ENCODE measurements around the gene TEX29.

TEX29 gene

GRCh38 chr13:111319521-111319920 lies 921 bp upstream of the TEX29 start:
- Histone ChIP-seq H3K9me3 (ENCODE audit: severe bottlenecking) (no peaks in the 10 kb centered on the region), H3K27me3 (ENCODE audit: insufficient read depth, low read depth, severe bottlenecking) (peaks cover 93% of the 10 kb centered on the region), H3K36me3 (no peaks in the 10 kb centered on the region), H3K27ac (no peak overlapping the region), H3K4me3 (ENCODE audit: low read depth, low read length) (no peak overlapping the region)
- TF ChIP-seq CTCF (IDR thresholded peaks at IDR 0.05; ENCODE audit: low read depth, low read length) = no peak
- DNase-seq = no peak

- Histone ChIP-seq H3K9me3 (ENCODE audit: severe bottlenecking) (no peaks in the 10 kb centered on the region), H3K36me3 (no peaks in the 10 kb centered on the region), H3K27me3 (ENCODE audit: insufficient read depth, low read depth, severe bottlenecking) (peaks cover 92% of the 10 kb centered on the region), H3K27ac (no peak overlapping the region), H3K4me3 (ENCODE audit: low read depth, low read length) (no peak overlapping the region)
- no peak for DNase-seq
- no peak for TF ChIP-seq CTCF (IDR thresholded peaks at IDR 0.05; ENCODE audit: low read depth, low read length)
These were observed 1.8 kb downstream of the TEX29 start for GRCh38 chr13:111322001-111322915.

- no peak for TF ChIP-seq CTCF (IDR thresholded peaks at IDR 0.05; ENCODE audit: low read depth, low read length)
- peaks cover 92% of the 10 kb centered on the region for H3K27me3 ChIP-seq (ENCODE audit: insufficient read depth, low read depth, severe bottlenecking)
- H3K27ac ChIP-seq = no peak overlapping the region
- no peak overlapping the region for H3K4me3 ChIP-seq (ENCODE audit: low read depth, low read length)
- no peaks in the 10 kb centered on the region for H3K9me3 ChIP-seq (ENCODE audit: severe bottlenecking)
- no peaks in the 10 kb centered on the region for H3K36me3 ChIP-seq
- DNase-seq = no peak
These were observed 2.5 kb downstream of the TEX29 start for GRCh38 chr13:111322916-111323331.

GRCh38 chr13:111323549-111323948 lies 3.1 kb downstream of the TEX29 start:
- H3K4me3 ChIP-seq (ENCODE audit: low read depth, low read length) = no peak overlapping the region
- no peaks in the 10 kb centered on the region for H3K9me3 ChIP-seq (ENCODE audit: severe bottlenecking)
- no peak overlapping the region for H3K27ac ChIP-seq
- H3K27me3 ChIP-seq (ENCODE audit: insufficient read depth, low read depth, severe bottlenecking) = peaks cover 92% of the 10 kb centered on the region
- TF ChIP-seq CTCF (IDR thresholded peaks at IDR 0.05; ENCODE audit: low read depth, low read length) = no peak
- H3K36me3 ChIP-seq = no peaks in the 10 kb centered on the region
- DNase-seq = no peak

- no peak for TF ChIP-seq CTCF (IDR thresholded peaks at IDR 0.05; ENCODE audit: low read depth, low read length)
- H3K9me3 ChIP-seq (ENCODE audit: severe bottlenecking) = no peaks in the 10 kb centered on the region
- no peak for DNase-seq
- H3K4me3 ChIP-seq (ENCODE audit: low read depth, low read length) = no peak overlapping the region
- H3K27me3 ChIP-seq (ENCODE audit: insufficient read depth, low read depth, severe bottlenecking) = peaks cover 92% of the 10 kb centered on the region
- no peaks in the 10 kb centered on the region for H3K36me3 ChIP-seq
- no peak overlapping the region for H3K27ac ChIP-seq
These were observed 3.7 kb downstream of the TEX29 start for GRCh38 chr13:111323950-111324651.
